ENCODE results near the gene TUBB8. TPM values are rescaled to one million over a fixed set of nuclear protein-coding genes. Genes with fewer than 3 reads are reported as not detected.

Gene TUBB8
- total and polyA plus RNA-seq, 4 donors = not detected

GRCh38 chr10:88253-88652 lies 39.2 kb upstream of the TUBB8 start:
- ATAC-seq (ENCODE audit: low FRiP score) (no peak), DNase-seq (no peak)
- no peaks in the 10 kb centered on the region for H3K4me1 ChIP-seq (ENCODE audit: control insufficient read depth in 1 of 2, insufficient read depth in 2 of 2, low read length in 2 of 2)
- WGBS, 2 donors = 59 to 70% methylated on average over 4 of the region's 4 CpGs
- intact Hi-C loops (cut with DNase I) = no loop called here
- no peak overlapping the region for H3K27ac ChIP-seq (ENCODE audit: low read depth in 1 of 2, low read length in 2 of 2)
- H3K27me3 ChIP-seq (ENCODE audit: control insufficient read depth in 1 of 2, insufficient read depth in 2 of 2, low read length in 1 of 2) = no peaks in the 10 kb centered on the region
- no peak overlapping the region for H3K4me3 ChIP-seq (ENCODE audit: low read length in 2 of 2)
- H3K9me3 ChIP-seq (ENCODE audit: control insufficient read depth, low read length) = no peaks in the 10 kb centered on the region
- H3K36me3 ChIP-seq (ENCODE audit: control insufficient read depth in 1 of 2, insufficient read depth in 2 of 2, low read length in 1 of 2) = no peaks in the 10 kb centered on the region

- WGBS, 2 donors = 77 to 83% methylated on average over 16 to 19 of the region's 19 CpGs
- Histone ChIP-seq H3K27ac (ENCODE audit: low read depth in 1 of 2, low read length in 2 of 2) (no peak overlapping the region), H3K4me1 (ENCODE audit: control insufficient read depth in 1 of 2, insufficient read depth in 2 of 2, low read length in 2 of 2) (no peaks in the 10 kb centered on the region), H3K9me3 (ENCODE audit: control insufficient read depth, low read length) (no peaks in the 10 kb centered on the region), H3K36me3 (ENCODE audit: control insufficient read depth in 1 of 2, insufficient read depth in 2 of 2, low read length in 1 of 2) (no peaks in the 10 kb centered on the region), H3K4me3 (ENCODE audit: low read length in 2 of 2) (no peak overlapping the region), H3K27me3 (ENCODE audit: control insufficient read depth in 1 of 2, insufficient read depth in 2 of 2, low read length in 1 of 2) (no peaks in the 10 kb centered on the region)
- no peak for ATAC-seq (ENCODE audit: low FRiP score)
- DNase-seq = no peak
- intact Hi-C loops (cut with DNase I) = no loop called here
Measured at GRCh38 chr10:87177-88080, 38.3 kb upstream of the TUBB8 start.

GRCh38 chr10:86031-86430 lies 36.9 kb upstream of the TUBB8 start:
- Histone ChIP-seq H3K36me3 (ENCODE audit: control insufficient read depth in 1 of 2, insufficient read depth in 2 of 2, low read length in 1 of 2) (no peaks in the 10 kb centered on the region), H3K4me1 (ENCODE audit: control insufficient read depth in 1 of 2, insufficient read depth in 2 of 2, low read length in 2 of 2) (no peaks in the 10 kb centered on the region), H3K4me3 (ENCODE audit: low read length in 2 of 2) (no peak overlapping the region), H3K27me3 (ENCODE audit: control insufficient read depth in 1 of 2, insufficient read depth in 2 of 2, low read length in 1 of 2) (no peaks in the 10 kb centered on the region), H3K9me3 (ENCODE audit: control insufficient read depth, low read length) (no peaks in the 10 kb centered on the region), H3K27ac (ENCODE audit: low read depth in 1 of 2, low read length in 2 of 2) (no peak overlapping the region)
- no peak for ATAC-seq (ENCODE audit: low FRiP score)
- 83 to 91% methylated on average over 10 of the region's 10 CpGs for WGBS, 2 donors
- no peak for DNase-seq
- intact Hi-C loops (cut with DNase I) = no loop called here

GRCh38 chr10:85044-85443 lies 35.9 kb upstream of the TUBB8 start:
- no peak overlapping the region for H3K27ac ChIP-seq (ENCODE audit: low read depth in 1 of 2, low read length in 2 of 2)
- no peaks in the 10 kb centered on the region for H3K27me3 ChIP-seq (ENCODE audit: control insufficient read depth in 1 of 2, insufficient read depth in 2 of 2, low read length in 1 of 2)
- no peak overlapping the region for H3K4me3 ChIP-seq (ENCODE audit: low read length in 2 of 2)
- 84 to 87% methylated on average over 8 of the region's 8 CpGs for WGBS, 2 donors
- H3K9me3 ChIP-seq (ENCODE audit: control insufficient read depth, low read length) = no peaks in the 10 kb centered on the region
- H3K4me1 ChIP-seq (ENCODE audit: control insufficient read depth in 1 of 2, insufficient read depth in 2 of 2, low read length in 2 of 2) = no peaks in the 10 kb centered on the region
- DNase-seq (no peak), ATAC-seq (ENCODE audit: low FRiP score) (no peak)
- intact Hi-C loops (cut with DNase I) = no loop called here
- H3K36me3 ChIP-seq (ENCODE audit: control insufficient read depth in 1 of 2, insufficient read depth in 2 of 2, low read length in 1 of 2) = no peaks in the 10 kb centered on the region

GRCh38 chr10:83930-84530 lies 34.9 kb upstream of the TUBB8 start:
- H3K27ac ChIP-seq (ENCODE audit: low read depth in 1 of 2, low read length in 2 of 2) = no peak overlapping the region
- H3K4me3 ChIP-seq (ENCODE audit: low read length in 2 of 2) = no peak overlapping the region
- DNase-seq (no peak), ATAC-seq (ENCODE audit: low FRiP score) (no peak)
- no peaks in the 10 kb centered on the region for H3K27me3 ChIP-seq (ENCODE audit: control insufficient read depth in 1 of 2, insufficient read depth in 2 of 2, low read length in 1 of 2)
- intact Hi-C loops (cut with DNase I) = no loop called here
- 88 to 89% methylated on average over 9 of the region's 9 CpGs for WGBS, 2 donors
- no peaks in the 10 kb centered on the region for H3K9me3 ChIP-seq (ENCODE audit: control insufficient read depth, low read length)
- H3K4me1 ChIP-seq (ENCODE audit: control insufficient read depth in 1 of 2, insufficient read depth in 2 of 2, low read length in 2 of 2) = no peaks in the 10 kb centered on the region
- no peaks in the 10 kb centered on the region for H3K36me3 ChIP-seq (ENCODE audit: control insufficient read depth in 1 of 2, insufficient read depth in 2 of 2, low read length in 1 of 2)

- Histone ChIP-seq H3K36me3 (ENCODE audit: control insufficient read depth in 1 of 2, insufficient read depth in 2 of 2, low read length in 1 of 2) (no peaks in the 10 kb centered on the region), H3K27me3 (ENCODE audit: control insufficient read depth in 1 of 2, insufficient read depth in 2 of 2, low read length in 1 of 2) (no peaks in the 10 kb centered on the region), H3K4me1 (ENCODE audit: control insufficient read depth in 1 of 2, insufficient read depth in 2 of 2, low read length in 2 of 2) (no peaks in the 10 kb centered on the region), H3K27ac (ENCODE audit: low read depth in 1 of 2, low read length in 2 of 2) (no peak overlapping the region), H3K9me3 (ENCODE audit: control insufficient read depth, low read length) (no peaks in the 10 kb centered on the region), H3K4me3 (ENCODE audit: low read length in 2 of 2) (no peak overlapping the region)
- ATAC-seq (ENCODE audit: low FRiP score) (no peak), DNase-seq (no peak)
- intact Hi-C loops (cut with DNase I) = no loop called here
- WGBS, 2 donors = 80 to 82% methylated on average over 7 of the region's 7 CpGs
Measured at GRCh38 chr10:80477-81105, 31.5 kb upstream of the TUBB8 start.

GRCh38 chr10:79532-80215 lies 30.6 kb upstream of the TUBB8 start:
- intact Hi-C loops (cut with DNase I) = no loop called here
- DNase-seq (no peak), ATAC-seq (ENCODE audit: low FRiP score) (no peak)
- Histone ChIP-seq H3K36me3 (ENCODE audit: control insufficient read depth in 1 of 2, insufficient read depth in 2 of 2, low read length in 1 of 2) (no peaks in the 10 kb centered on the region), H3K27ac (ENCODE audit: low read depth in 1 of 2, low read length in 2 of 2) (no peak overlapping the region), H3K4me1 (ENCODE audit: control insufficient read depth in 1 of 2, insufficient read depth in 2 of 2, low read length in 2 of 2) (no peaks in the 10 kb centered on the region), H3K4me3 (ENCODE audit: low read length in 2 of 2) (no peak overlapping the region), H3K27me3 (ENCODE audit: control insufficient read depth in 1 of 2, insufficient read depth in 2 of 2, low read length in 1 of 2) (no peaks in the 10 kb centered on the region), H3K9me3 (ENCODE audit: control insufficient read depth, low read length) (no peaks in the 10 kb centered on the region)
- WGBS, 2 donors = 84 to 87% methylated on average over 4 of the region's 4 CpGs

- DNase-seq = no peak
- WGBS, 2 donors = 86 to 90% methylated on average over 12 of the region's 12 CpGs
- intact Hi-C loops (cut with DNase I) = no loop called here
- no peak overlapping the region for H3K27ac ChIP-seq (ENCODE audit: low read depth in 1 of 2, low read length in 2 of 2)
- H3K4me1 ChIP-seq (ENCODE audit: control insufficient read depth in 1 of 2, insufficient read depth in 2 of 2, low read length in 2 of 2) = no peaks in the 10 kb centered on the region
- H3K36me3 ChIP-seq (ENCODE audit: control insufficient read depth in 1 of 2, insufficient read depth in 2 of 2, low read length in 1 of 2) = no peaks in the 10 kb centered on the region
- H3K27me3 ChIP-seq (ENCODE audit: control insufficient read depth in 1 of 2, insufficient read depth in 2 of 2, low read length in 1 of 2) = no peaks in the 10 kb centered on the region
- H3K9me3 ChIP-seq (ENCODE audit: control insufficient read depth, low read length) = no peaks in the 10 kb centered on the region
- H3K4me3 ChIP-seq (ENCODE audit: low read length in 2 of 2) = no peak overlapping the region
- no peak for ATAC-seq (ENCODE audit: low FRiP score)
Measured at GRCh38 chr10:78556-78955, 29.5 kb upstream of the TUBB8 start.
